Brain microvascular endothelial cell (primary cell): ENCODE measurements around the gene C11orf71.
A peak's percentile ranks its signal among the peaks of the same experiment; 100 is the strongest.

Experiments
- DNase-seq: peaks from one replicate; pipeline ENCODE4 v3.0.0-alpha.2; 2020
- H3K27ac ChIP-seq: fragments of 250-450 bp; sonication (Bioruptor Pico); 2 replicates; pipeline ENCODE4 v1.5.1; 2020; ENCODE audit warnings: mild to moderate bottlenecking, moderate library complexity
- H3K27me3 ChIP-seq: fragments of 250-450 bp; sonication (Bioruptor Pico); replicated peaks from 2 replicates; pipeline ENCODE4 v1.5.1; 2020; ENCODE audit warnings: mild to moderate bottlenecking
- H3K36me3 ChIP-seq: fragments of 250-450 bp; sonication (Bioruptor Pico); replicated peaks from 2 replicates; pipeline ENCODE4 v1.5.1; 2020; ENCODE audit warnings: mild to moderate bottlenecking
- H3K4me3 ChIP-seq: 2 replicates; pipeline ENCODE4 v1.5.1; 2011; ENCODE audit warnings: low read depth, mild to moderate bottlenecking, control low read depth, low read length, moderate library complexity
- in situ Hi-C: cut with HindIII; loops from 2 replicates; pipeline ENCODE4 v1.10.0; 2017; ENCODE audit warnings: low sequenced_read_pairs, low pct_ligation_motif_present
- TF ChIP-seq, protein P1 (sequence below): IDR thresholded peaks from 2 replicates; pipeline ENCODE4 v1.5.1; 2011; ENCODE audit warnings: low read depth, mild to moderate bottlenecking, moderate library complexity, low read length, control low read depth, inconsistent platforms; ENCODE audit errors: missing control alignments

Gene C11orf71

DNA sequence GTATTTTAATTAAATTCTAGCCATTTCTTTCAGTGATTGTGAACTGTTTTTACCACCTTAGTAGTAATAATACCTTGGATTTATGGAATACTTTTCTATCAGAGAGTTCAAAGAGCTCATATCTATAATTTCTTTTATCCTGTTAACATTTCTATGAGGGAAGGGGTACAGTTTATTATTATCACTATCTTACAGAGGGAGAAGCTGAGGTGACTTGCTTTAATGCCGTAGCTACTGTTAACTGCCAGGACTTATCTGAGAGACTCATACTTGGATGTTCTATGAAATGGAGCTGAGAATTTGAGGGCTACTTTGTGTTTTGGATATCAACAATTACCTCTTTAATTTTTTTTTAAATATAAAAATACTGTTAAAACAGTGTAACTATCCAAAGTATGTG lies 42.2 kb upstream of the C11orf71 start:
- no peaks in the 10 kb centered on the region for H3K27me3 ChIP-seq
- TF ChIP-seq, protein P1, sequence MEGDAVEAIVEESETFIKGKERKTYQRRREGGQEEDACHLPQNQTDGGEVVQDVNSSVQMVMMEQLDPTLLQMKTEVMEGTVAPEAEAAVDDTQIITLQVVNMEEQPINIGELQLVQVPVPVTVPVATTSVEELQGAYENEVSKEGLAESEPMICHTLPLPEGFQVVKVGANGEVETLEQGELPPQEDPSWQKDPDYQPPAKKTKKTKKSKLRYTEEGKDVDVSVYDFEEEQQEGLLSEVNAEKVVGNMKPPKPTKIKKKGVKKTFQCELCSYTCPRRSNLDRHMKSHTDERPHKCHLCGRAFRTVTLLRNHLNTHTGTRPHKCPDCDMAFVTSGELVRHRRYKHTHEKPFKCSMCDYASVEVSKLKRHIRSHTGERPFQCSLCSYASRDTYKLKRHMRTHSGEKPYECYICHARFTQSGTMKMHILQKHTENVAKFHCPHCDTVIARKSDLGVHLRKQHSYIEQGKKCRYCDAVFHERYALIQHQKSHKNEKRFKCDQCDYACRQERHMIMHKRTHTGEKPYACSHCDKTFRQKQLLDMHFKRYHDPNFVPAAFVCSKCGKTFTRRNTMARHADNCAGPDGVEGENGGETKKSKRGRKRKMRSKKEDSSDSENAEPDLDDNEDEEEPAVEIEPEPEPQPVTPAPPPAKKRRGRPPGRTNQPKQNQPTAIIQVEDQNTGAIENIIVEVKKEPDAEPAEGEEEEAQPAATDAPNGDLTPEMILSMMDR: no peak
- H3K27ac ChIP-seq: no peak overlapping the region
- peaks cover 38% of the 10 kb centered on the region for H3K36me3 ChIP-seq
- no peak for DNase-seq
- H3K4me3 ChIP-seq: no peak overlapping the region
- in situ Hi-C loops: no loop called here

DNA sequence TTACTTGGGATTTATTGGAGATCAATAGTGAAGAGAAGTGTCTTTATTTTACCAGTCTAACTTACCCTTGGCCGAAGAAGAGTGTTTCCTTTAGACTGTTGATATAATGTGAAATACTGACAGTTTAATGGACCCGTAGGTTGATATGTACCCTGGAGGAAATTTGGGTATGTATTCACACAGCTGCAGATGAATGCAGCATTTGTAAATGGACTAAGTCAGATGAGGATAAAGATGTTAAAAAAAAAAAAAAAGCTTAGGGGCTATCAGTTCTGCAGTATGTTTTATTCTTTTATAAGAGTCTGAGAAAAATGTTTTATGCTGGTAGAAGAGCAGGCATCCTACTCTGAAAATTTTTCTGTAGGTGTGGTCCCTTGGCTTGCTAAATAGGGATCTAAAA lies 41.6 kb upstream of the C11orf71 start:
- no peaks in the 10 kb centered on the region for H3K27me3 ChIP-seq
- H3K36me3 ChIP-seq: peaks cover 38% of the 10 kb centered on the region
- TF ChIP-seq, protein P1: no peak
- H3K4me3 ChIP-seq: no peak overlapping the region
- in situ Hi-C loops: no loop called here
- H3K27ac ChIP-seq: no peak overlapping the region
- no peak for DNase-seq

DNA sequence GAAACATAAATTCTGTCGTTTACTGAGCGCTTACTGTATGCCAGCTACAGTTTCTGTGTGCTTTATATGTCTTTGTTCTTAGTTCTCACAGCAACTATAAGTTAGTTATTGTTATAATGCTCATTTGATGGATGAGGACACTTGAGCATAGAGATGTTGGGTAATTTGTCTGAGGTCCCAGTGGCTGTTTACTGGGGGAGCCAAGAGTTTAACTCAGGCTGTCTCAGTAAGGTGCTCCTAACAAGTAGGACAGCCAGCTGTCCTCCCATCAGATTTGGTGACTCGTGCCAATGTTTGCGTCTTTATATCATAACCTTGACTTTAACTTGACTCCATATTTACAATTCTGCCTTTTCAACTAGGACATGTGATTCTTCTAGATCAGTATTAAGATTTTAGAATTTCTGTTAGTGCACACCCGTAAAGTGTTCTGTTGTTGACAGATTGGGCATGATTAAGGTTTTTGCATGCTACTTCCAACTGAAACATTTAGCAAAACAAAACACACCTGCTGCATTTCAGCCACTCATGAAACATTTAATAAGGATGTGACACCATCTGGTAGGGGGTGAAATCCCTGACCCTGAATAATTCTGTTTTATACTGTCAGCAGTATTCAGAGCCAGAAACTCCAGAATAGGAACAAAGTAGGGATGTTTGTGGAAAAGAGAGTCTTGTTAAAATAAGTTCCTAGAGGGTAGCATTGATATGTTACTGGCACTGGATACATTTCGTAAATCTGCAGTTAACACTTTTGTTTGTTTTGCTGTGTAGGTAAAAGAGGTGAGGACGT lies 40.9 kb upstream of the C11orf71 start:
- peaks cover 33% of the 10 kb centered on the region for H3K36me3 ChIP-seq
- peak overlapping the region; percentile 95 for H3K27ac ChIP-seq
- peak overlapping the region; percentile 98 for H3K4me3 ChIP-seq
- no peak for DNase-seq
- in situ Hi-C loops: no loop called here
- TF ChIP-seq, protein P1: no peak
- no peaks in the 10 kb centered on the region for H3K27me3 ChIP-seq

- Histone ChIP-seq H3K36me3 (peaks cover 27% of the 10 kb centered on the region), H3K27ac (peak overlapping the region; percentile 95), H3K4me3 (peak overlapping the region; percentile 98), H3K27me3 (no peaks in the 10 kb centered on the region)
- DNase-seq: no peak
- in situ Hi-C loops: no loop called here
- TF ChIP-seq, protein P1: no peak
Observed at GRCh38 chr11:114440121-114440860, 40.0 kb upstream of the C11orf71 start.

- in situ Hi-C loops: no loop called here
- Histone ChIP-seq H3K36me3 (peaks cover 22% of the 10 kb centered on the region), H3K27ac (peak within 1 kb of the TSS; percentile 95), H3K27me3 (no peaks in the 10 kb centered on the region), H3K4me3 (peak within 1 kb of the TSS; percentile 98)
- peak; percentile 94 for DNase-seq
- TF ChIP-seq, protein P1: peak; percentile 48
Observed at GRCh38 chr11:114439229-114440120, 39.2 kb upstream of the C11orf71 start, which contains the start of gene REXO2. REXO2 (plus strand) TSS chr11:114439467; CDS start chr11:114439529, 62 bp downstream.
